ENCODE results near the gene TJP1. TPM values are rescaled to one million over a fixed set of nuclear protein-coding genes. Genes with fewer than 3 reads are reported as not detected.
A peak's percentile ranks its signal among the peaks of the same experiment; 100 is the strongest.

The TJP1 gene
- total and polyA plus RNA-seq, 2 of the 8 experiments (the other 6 are each of a cell fraction or from before 2014, with no cell fraction given): 46.3 to 138 TPM

DNA sequence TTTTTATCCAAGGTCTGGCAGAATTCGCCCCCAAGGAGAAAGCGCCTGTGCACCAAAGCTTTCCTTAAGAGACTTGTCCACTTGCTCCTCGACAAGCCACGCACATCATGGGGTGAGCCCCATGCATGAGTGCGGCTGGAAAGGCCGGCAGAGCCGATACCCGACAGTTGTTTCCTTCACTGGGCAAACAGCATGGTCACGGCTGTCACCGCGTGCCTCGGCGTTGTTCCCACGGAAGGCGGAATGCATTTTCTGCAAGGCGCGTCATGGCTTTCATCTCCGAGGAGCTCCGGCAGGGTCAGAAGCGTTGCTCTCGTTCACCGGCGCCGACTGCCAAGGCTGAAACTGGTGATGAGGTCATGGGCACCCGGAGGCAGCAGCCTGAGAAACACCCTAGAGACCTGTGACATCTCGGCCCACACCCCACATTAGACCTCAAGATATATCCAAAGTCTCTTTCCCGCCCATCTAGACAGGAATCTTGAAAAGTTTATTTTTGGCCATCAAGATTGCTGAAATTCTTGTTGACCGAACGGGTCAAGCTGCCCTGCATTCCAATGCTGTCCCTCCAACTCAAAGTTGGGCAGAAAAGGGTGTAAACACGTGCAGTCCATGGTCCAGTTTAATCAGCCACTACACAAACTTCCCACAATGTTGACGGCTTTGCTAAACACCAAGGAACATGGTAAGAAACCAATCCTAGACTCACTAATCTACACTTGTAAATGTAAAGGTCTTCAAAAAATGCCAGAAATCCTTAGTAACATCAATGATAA is 604 bp upstream of the TJP1 start (continued):
- TF ChIP-seq TEAD4 (IDR thresholded peaks at IDR 0.05; ENCODE audit: low read depth, low read length) (0 out of 2 replicates have a peak, but pooled peaks have one; percentile 21), SP2 (IDR thresholded peaks at IDR 0.05; ENCODE audit: low read length) (no peak), GABPA (IDR thresholded peaks at IDR 0.05; ENCODE audit: borderline replicate concordance, insufficient read depth, low read length) (no peak), SIN3A (conservative IDR thresholded peaks at IDR 0.05 in 1 of 2, IDR thresholded peaks at IDR 0.05 in 1 of 2; ENCODE audit: low read depth in 1 of 2, low read length in 2 of 2) (0 out of 4 replicates have a peak, but pooled peaks of 1 of the 2 experiments have one; percentile 15), ASH2L (IDR thresholded peaks at IDR 0.05; ENCODE audit: low read length) (peak; percentile 61), NANOG (IDR thresholded peaks at IDR 0.05; ENCODE audit: insufficient read depth, low read depth, low read length, poor library complexity, severe bottlenecking) (no peak), KDM4A (IDR thresholded peaks at IDR 0.05; ENCODE audit: low read depth, low read length, severe bottlenecking) (peak; percentile 73), PHF8 (conservative IDR thresholded peaks at IDR 0.05; ENCODE audit: low read depth, low read length) (no peak), SP4 (IDR thresholded peaks at IDR 0.05; ENCODE audit: low read length) (no peak), TAF7 (optimal IDR thresholded peaks at IDR 0.05; ENCODE audit: borderline replicate concordance, low read depth, low read length) (no peak), KDM1A (IDR thresholded peaks at IDR 0.05; ENCODE audit: borderline replicate concordance, low read length) (no peak), E2F6 (IDR thresholded peaks at IDR 0.05) (peak; percentile 63), MAFK (IDR thresholded peaks at IDR 0.05; ENCODE audit: low read depth, low read length) (no peak), POU5F1 (IDR thresholded peaks at IDR 0.05; ENCODE audit: low read depth, low read length) (no peak), HDAC2 (IDR thresholded peaks at IDR 0.05; ENCODE audit: borderline replicate concordance in 1 of 2, low read depth in 2 of 2, low read length in 2 of 2) (0 out of 4 replicates have a peak, but pooled peaks of 1 of the 2 experiments have one; percentile 36), GTF2F1 (IDR thresholded peaks at IDR 0.05; ENCODE audit: borderline replicate concordance, low read depth, low read length) (no peak)
- TF ChIP-seq, protein P1, sequence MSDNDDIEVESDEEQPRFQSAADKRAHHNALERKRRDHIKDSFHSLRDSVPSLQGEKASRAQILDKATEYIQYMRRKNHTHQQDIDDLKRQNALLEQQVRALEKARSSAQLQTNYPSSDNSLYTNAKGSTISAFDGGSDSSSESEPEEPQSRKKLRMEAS (IDR thresholded peaks at IDR 0.05): peak; percentile 69
